ENCODE measurements around the gene RGP1. TPM values are rescaled to one million over a fixed set of nuclear protein-coding genes. Genes with fewer than 3 reads are reported as not detected.

RGP1 gene
- total and polyA plus RNA-seq, 5 donors from 2014 or later = 4.6 to 22.8 (median 8.6) TPM

DNA sequence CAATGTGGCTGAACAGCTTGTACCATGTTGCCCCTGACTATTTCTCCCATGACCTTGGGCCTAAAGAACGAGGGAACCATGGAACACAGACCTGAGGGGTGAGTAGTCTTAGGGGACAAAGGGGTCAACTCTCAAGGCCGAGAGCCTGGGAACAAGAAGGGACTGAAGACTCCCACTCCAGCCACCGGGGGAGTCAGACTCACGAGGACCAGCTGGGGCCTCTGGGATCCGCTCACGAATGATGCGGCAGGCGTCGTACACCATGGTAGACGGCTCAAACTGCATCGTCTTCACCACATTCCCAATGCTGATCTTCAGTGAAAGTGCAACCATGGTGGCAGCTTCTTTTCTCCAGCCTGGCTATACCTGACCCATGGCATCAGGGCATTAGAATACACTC is 23.7 kb upstream of the RGP1 start:
- no peaks in the 10 kb centered on the region for H3K9me3 Mint-ChIP-seq
- no peak for ATAC-seq (ENCODE audit: low read depth in 2 of 2)
- H3K4me3 Mint-ChIP-seq = peak overlapping the region in 1 of 4 donors; percentile 16
- no peak overlapping the region for H3K27ac Mint-ChIP-seq
- Histone ChIP-seq H3K4me3 (ENCODE audit: low read depth, low read length) (no peak overlapping the region), H3K36me3 (ENCODE audit: control insufficient read depth, insufficient read depth, low read length) (peaks cover 58% of the 10 kb centered on the region), H3K27me3 (ENCODE audit: control insufficient read depth, insufficient read depth, low read length) (no peaks in the 10 kb centered on the region), H3K9me3 (ENCODE audit: control insufficient read depth in 2 of 2, low read length in 2 of 2) (no peaks in the 10 kb centered on the region), H3K4me1 (ENCODE audit: control insufficient read depth, insufficient read depth, low read length, poor library complexity, severe bottlenecking) (peaks cover 36% of the 10 kb centered on the region), H3K27ac (ENCODE audit: insufficient read depth, low read length, poor library complexity, severe bottlenecking) (no peak overlapping the region)
- no peak for DNase-seq
- H3K36me3 Mint-ChIP-seq = peaks cover 46% of the 10 kb centered on the region
- H3K4me1 Mint-ChIP-seq = peaks cover 0 to 25% (median 10%) of the 10 kb centered on the region in 4 donors
- no peaks in the 10 kb centered on the region for H3K27me3 Mint-ChIP-seq

DNA sequence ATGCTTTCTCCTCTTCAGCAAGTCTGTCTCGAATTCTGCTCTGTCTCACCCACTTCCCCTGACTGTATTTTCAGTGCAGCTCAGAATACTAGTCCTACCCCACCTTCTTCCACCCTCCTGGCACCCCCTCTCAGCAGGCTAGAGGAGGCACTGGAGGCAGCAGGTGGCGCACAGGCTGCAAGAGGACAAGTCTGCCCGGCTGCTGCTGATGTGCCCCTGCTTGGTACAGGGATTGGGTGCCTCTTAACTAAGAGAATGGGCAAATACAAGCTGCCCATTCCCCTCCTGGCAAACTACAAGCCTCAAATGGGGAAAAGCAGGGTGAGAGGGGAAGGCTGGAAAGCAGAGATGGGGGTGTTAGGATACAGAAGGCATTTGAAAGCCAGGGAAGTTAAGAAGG is 22.2 kb upstream of the RGP1 start:
- no peaks in the 10 kb centered on the region for H3K9me3 Mint-ChIP-seq

DNA sequence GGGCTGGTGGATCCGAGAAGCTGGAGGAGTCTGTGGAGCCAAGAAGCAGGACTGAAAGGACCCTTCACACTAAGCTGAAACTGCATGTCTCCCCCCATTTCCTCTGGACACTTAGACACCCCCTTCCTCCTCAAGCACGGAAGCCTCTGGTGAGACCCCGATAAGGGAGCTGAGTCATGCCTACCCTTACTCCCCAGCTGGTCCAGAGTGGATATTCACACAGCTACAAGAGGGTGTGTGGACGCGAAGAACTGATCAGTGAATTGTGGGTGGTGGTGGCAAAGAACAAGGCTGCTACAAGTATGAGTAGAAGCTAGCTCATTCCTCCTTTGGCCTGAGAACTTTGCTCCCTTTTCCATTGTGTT is 21.4 kb upstream of the RGP1 start:
- no peak for DNase-seq
- Histone ChIP-seq H3K27ac (ENCODE audit: insufficient read depth, low read length, poor library complexity, severe bottlenecking) (peak overlapping the region; percentile 65), H3K36me3 (ENCODE audit: control insufficient read depth, insufficient read depth, low read length) (peaks cover 35% of the 10 kb centered on the region), H3K4me1 (ENCODE audit: control insufficient read depth, insufficient read depth, low read length, poor library complexity, severe bottlenecking) (peaks cover 52% of the 10 kb centered on the region), H3K9me3 (ENCODE audit: control insufficient read depth in 2 of 2, low read length in 2 of 2) (no peaks in the 10 kb centered on the region), H3K4me3 (ENCODE audit: low read depth, low read length) (peak overlapping the region; percentile 90), H3K27me3 (ENCODE audit: control insufficient read depth, insufficient read depth, low read length) (no peaks in the 10 kb centered on the region)
- peaks cover 5 to 30% (median 17%) of the 10 kb centered on the region in 4 donors for H3K4me1 Mint-ChIP-seq
- ATAC-seq (ENCODE audit: low read depth in 2 of 2) = no peak
- H3K27ac Mint-ChIP-seq = no peak overlapping the region
- H3K9me3 Mint-ChIP-seq = no peaks in the 10 kb centered on the region
- H3K27me3 Mint-ChIP-seq = no peaks in the 10 kb centered on the region
- H3K36me3 Mint-ChIP-seq = peaks cover 34% of the 10 kb centered on the region
- H3K4me3 Mint-ChIP-seq = peak overlapping the region in 1 of 4 donors; percentile 9

More for the DNA sequence above, 22.2 kb upstream of the RGP1 start:
- ATAC-seq (ENCODE audit: low read depth in 2 of 2) = peak; percentile 73 to 75
- H3K4me3 Mint-ChIP-seq = peak overlapping the region in 3 of 4 donors; percentile 51 to 74 (median 70)
- Histone ChIP-seq H3K4me1 (ENCODE audit: control insufficient read depth, insufficient read depth, low read length, poor library complexity, severe bottlenecking) (peaks cover 51% of the 10 kb centered on the region), H3K4me3 (ENCODE audit: low read depth, low read length) (no peak overlapping the region), H3K27ac (ENCODE audit: insufficient read depth, low read length, poor library complexity, severe bottlenecking) (peak overlapping the region; percentile 65), H3K36me3 (ENCODE audit: control insufficient read depth, insufficient read depth, low read length) (peaks cover 43% of the 10 kb centered on the region), H3K9me3 (ENCODE audit: control insufficient read depth in 2 of 2, low read length in 2 of 2) (no peaks in the 10 kb centered on the region), H3K27me3 (ENCODE audit: control insufficient read depth, insufficient read depth, low read length) (no peaks in the 10 kb centered on the region)
- peak in 2 of 3 donors; percentile 51 to 79 for DNase-seq
- H3K27ac Mint-ChIP-seq = peak overlapping the region in 2 of 3 donors; percentile 40 to 72
- H3K27me3 Mint-ChIP-seq = no peaks in the 10 kb centered on the region
- H3K36me3 Mint-ChIP-seq = peaks cover 38% of the 10 kb centered on the region
- peaks cover 0 to 32% (median 19%) of the 10 kb centered on the region in 4 donors for H3K4me1 Mint-ChIP-seq

- H3K4me3 Mint-ChIP-seq = no peak overlapping the region
- Histone ChIP-seq H3K27me3 (ENCODE audit: control insufficient read depth, insufficient read depth, low read length) (no peaks in the 10 kb centered on the region), H3K36me3 (ENCODE audit: control insufficient read depth, insufficient read depth, low read length) (peaks cover 31% of the 10 kb centered on the region), H3K4me1 (ENCODE audit: control insufficient read depth, insufficient read depth, low read length, poor library complexity, severe bottlenecking) (peaks cover 59% of the 10 kb centered on the region), H3K9me3 (ENCODE audit: control insufficient read depth in 2 of 2, low read length in 2 of 2) (no peaks in the 10 kb centered on the region), H3K27ac (ENCODE audit: insufficient read depth, low read length, poor library complexity, severe bottlenecking) (peak overlapping the region; percentile 65), H3K4me3 (ENCODE audit: low read depth, low read length) (peak overlapping the region; percentile 90)
- no peak overlapping the region for H3K27ac Mint-ChIP-seq
- H3K36me3 Mint-ChIP-seq = peaks cover 31% of the 10 kb centered on the region
- H3K9me3 Mint-ChIP-seq = no peaks in the 10 kb centered on the region
- no peak for ATAC-seq (ENCODE audit: low read depth in 2 of 2)
- H3K27me3 Mint-ChIP-seq = no peaks in the 10 kb centered on the region
- DNase-seq = peak in 2 of 3 donors; percentile 48 to 78
- H3K4me1 Mint-ChIP-seq = peaks cover 8 to 35% (median 22%) of the 10 kb centered on the region in 4 donors
These were observed 20.8 kb upstream of the RGP1 start for GRCh38 chr9:35728041-35728971.

- H3K9me3 ChIP-seq (ENCODE audit: control insufficient read depth in 2 of 2, low read length in 2 of 2) = no peaks in the 10 kb centered on the region
These were observed 20.0 kb upstream of the RGP1 start for GRCh38 chr9:35729101-35729500.

GRCh38 chr9:35729700-35730485 is 19.2 kb upstream of the RGP1 start:
- H3K36me3 ChIP-seq (ENCODE audit: control insufficient read depth, insufficient read depth, low read length) = peaks cover 20% of the 10 kb centered on the region
- peaks cover 20% of the 10 kb centered on the region for H3K36me3 Mint-ChIP-seq
- peak overlapping the region in 1 of 4 donors; percentile 95 for H3K4me3 Mint-ChIP-seq
- H3K9me3 Mint-ChIP-seq = no peaks in the 10 kb centered on the region
- H3K27ac Mint-ChIP-seq = peak overlapping the region in 1 of 3 donors; percentile 18
- no peaks in the 10 kb centered on the region for H3K27me3 Mint-ChIP-seq
- no peaks in the 10 kb centered on the region for H3K27me3 ChIP-seq (ENCODE audit: control insufficient read depth, insufficient read depth, low read length)
- H3K9me3 ChIP-seq (ENCODE audit: control insufficient read depth in 2 of 2, low read length in 2 of 2) = no peaks in the 10 kb centered on the region
- no peak for ATAC-seq (ENCODE audit: low read depth in 2 of 2)
- H3K4me3 ChIP-seq (ENCODE audit: low read depth, low read length) = peak overlapping the region; percentile 90
- peak overlapping the region; percentile 65 for H3K27ac ChIP-seq (ENCODE audit: insufficient read depth, low read length, poor library complexity, severe bottlenecking)
- peak in 2 of 3 donors; percentile 26 to 54 for DNase-seq
- peaks cover 11 to 38% (median 26%) of the 10 kb centered on the region in 4 donors for H3K4me1 Mint-ChIP-seq
- peaks cover 67% of the 10 kb centered on the region for H3K4me1 ChIP-seq (ENCODE audit: control insufficient read depth, insufficient read depth, low read length, poor library complexity, severe bottlenecking)

More at GRCh38 chr9:35729101-35729500, 20.0 kb upstream of the RGP1 start:
- Mint-ChIP-seq H3K4me3 (no peak overlapping the region), H3K36me3 (peaks cover 26% of the 10 kb centered on the region), H3K4me1 (peaks cover 11 to 41% (median 28%) of the 10 kb centered on the region in 4 donors), H3K27me3 (no peaks in the 10 kb centered on the region), H3K9me3 (no peaks in the 10 kb centered on the region), H3K27ac (no peak overlapping the region)
- peak overlapping the region; percentile 90 for H3K4me3 ChIP-seq (ENCODE audit: low read depth, low read length)
- H3K4me1 ChIP-seq (ENCODE audit: control insufficient read depth, insufficient read depth, low read length, poor library complexity, severe bottlenecking) = peaks cover 67% of the 10 kb centered on the region
- H3K27ac ChIP-seq (ENCODE audit: insufficient read depth, low read length, poor library complexity, severe bottlenecking) = peak overlapping the region; percentile 65
- H3K27me3 ChIP-seq (ENCODE audit: control insufficient read depth, insufficient read depth, low read length) = no peaks in the 10 kb centered on the region
- H3K36me3 ChIP-seq (ENCODE audit: control insufficient read depth, insufficient read depth, low read length) = peaks cover 23% of the 10 kb centered on the region
- DNase-seq (no peak), ATAC-seq (ENCODE audit: low read depth in 2 of 2) (no peak)

- Histone ChIP-seq H3K4me1 (ENCODE audit: control insufficient read depth, insufficient read depth, low read length, poor library complexity, severe bottlenecking) (peaks cover 67% of the 10 kb centered on the region), H3K36me3 (ENCODE audit: control insufficient read depth, insufficient read depth, low read length) (peaks cover 17% of the 10 kb centered on the region), H3K9me3 (ENCODE audit: control insufficient read depth in 2 of 2, low read length in 2 of 2) (no peaks in the 10 kb centered on the region), H3K27me3 (ENCODE audit: control insufficient read depth, insufficient read depth, low read length) (no peaks in the 10 kb centered on the region), H3K27ac (ENCODE audit: insufficient read depth, low read length, poor library complexity, severe bottlenecking) (peak overlapping the region; percentile 65), H3K4me3 (ENCODE audit: low read depth, low read length) (peak overlapping the region; percentile 90)
- no peak for ATAC-seq (ENCODE audit: low read depth in 2 of 2)
- Mint-ChIP-seq H3K9me3 (no peaks in the 10 kb centered on the region), H3K4me3 (peak overlapping the region in 1 of 4 donors; percentile 95), H3K27me3 (no peaks in the 10 kb centered on the region), H3K4me1 (peaks cover 11 to 35% (median 29%) of the 10 kb centered on the region in 4 donors), H3K36me3 (peaks cover 20% of the 10 kb centered on the region), H3K27ac (peak overlapping the region in 2 of 3 donors; percentile 18 to 95)
- no peak for DNase-seq
These were observed 18.6 kb upstream of the RGP1 start for GRCh38 chr9:35730486-35730854.
